Measurements from ENCODE around the gene NSDHL.

DNA sequence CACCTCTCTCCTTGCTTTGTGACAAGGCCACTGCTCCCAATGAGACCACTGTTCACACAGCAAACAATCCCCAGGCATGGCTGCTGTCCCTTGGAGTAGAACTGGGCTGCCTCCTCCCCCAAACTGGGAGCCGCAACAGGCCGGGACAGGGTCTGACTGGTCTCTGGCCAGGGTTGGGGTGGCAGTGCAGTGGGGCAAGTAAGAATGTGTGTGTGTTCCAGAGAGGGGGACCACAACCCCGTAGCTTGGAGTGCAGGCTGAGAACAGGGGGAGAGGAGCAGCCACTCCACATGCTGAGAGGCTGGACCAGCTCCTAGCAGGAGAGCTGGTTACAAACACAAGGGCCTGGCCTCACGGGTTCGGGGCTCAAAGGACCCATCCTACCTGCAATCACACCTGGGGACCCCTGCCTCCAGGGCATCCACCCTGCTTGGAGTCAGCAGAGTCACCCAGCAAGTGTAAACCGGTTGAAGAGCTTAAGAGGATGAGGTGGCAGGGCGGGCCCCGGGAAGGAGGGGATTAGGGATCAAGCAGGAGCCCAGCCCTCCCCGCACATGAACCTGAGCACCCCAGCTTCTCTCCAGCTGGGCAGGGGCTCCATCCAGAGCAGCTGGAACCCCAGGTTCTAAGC is 63.2 kb downstream of the NSDHL start:
- no peak for TF ChIP-seq CTCF (conservative IDR thresholded peaks at IDR 0.05; ENCODE audit: low read length)
- TF ChIP-seq EZH2phosphoT487 (IDR thresholded peaks at IDR 0.05; ENCODE audit: borderline replicate concordance, low read depth, low read length): no peak
